Measurements from ENCODE around the gene ECHS1.

- TF ChIP-seq, protein P1, sequence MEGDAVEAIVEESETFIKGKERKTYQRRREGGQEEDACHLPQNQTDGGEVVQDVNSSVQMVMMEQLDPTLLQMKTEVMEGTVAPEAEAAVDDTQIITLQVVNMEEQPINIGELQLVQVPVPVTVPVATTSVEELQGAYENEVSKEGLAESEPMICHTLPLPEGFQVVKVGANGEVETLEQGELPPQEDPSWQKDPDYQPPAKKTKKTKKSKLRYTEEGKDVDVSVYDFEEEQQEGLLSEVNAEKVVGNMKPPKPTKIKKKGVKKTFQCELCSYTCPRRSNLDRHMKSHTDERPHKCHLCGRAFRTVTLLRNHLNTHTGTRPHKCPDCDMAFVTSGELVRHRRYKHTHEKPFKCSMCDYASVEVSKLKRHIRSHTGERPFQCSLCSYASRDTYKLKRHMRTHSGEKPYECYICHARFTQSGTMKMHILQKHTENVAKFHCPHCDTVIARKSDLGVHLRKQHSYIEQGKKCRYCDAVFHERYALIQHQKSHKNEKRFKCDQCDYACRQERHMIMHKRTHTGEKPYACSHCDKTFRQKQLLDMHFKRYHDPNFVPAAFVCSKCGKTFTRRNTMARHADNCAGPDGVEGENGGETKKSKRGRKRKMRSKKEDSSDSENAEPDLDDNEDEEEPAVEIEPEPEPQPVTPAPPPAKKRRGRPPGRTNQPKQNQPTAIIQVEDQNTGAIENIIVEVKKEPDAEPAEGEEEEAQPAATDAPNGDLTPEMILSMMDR (IDR thresholded peaks at IDR 0.05) = no peak
- no peak for TF ChIP-seq POLR2A (IDR thresholded peaks at IDR 0.05)
- no peak for TF ChIP-seq EP300 (IDR thresholded peaks at IDR 0.05)
Measured at GRCh38 chr10:133316732-133317131, 56.4 kb downstream of the ECHS1 start.
